ENCODE results near the gene FAM237A.

The FAM237A gene

GRCh38 chr2:206692971-206693370 lies 50.7 kb downstream of the FAM237A start:
- DNase-seq (ENCODE audit: low spot score): no peak

DNA sequence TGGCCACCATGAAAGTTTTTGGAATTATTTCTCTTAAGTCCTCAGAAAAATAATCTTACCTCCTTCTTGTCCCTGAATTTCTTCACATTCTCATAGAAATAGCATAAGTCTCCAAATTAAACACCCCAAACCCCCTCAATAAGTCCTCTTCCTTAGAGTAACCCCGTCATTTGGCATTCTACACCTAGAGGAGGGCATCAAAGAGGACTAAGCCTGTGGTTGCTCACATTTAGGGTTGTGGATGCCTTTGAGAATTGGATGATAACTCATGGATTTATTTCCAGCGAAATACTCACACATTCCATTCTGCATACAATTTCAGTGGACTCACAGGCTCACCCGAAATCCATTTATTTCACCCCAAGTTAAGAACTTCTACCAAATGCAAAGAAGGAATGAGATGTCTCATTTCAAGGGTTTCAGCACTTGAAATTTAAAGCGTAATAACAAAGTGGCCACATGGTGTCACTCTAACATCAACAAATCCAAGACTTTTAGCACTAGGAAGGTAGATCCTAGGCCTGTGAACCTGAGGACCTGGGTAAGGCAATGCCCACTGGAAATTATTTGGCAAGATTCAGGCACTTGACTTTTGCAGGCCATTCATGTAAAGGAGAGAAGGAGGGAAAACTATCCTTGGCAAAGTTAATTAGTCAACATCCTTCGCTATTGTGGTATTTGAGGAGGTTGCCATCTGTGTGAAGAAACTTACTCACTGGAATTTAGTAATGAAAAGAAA lies 51.3 kb downstream of the FAM237A start:
- DNase-seq (ENCODE audit: low spot score): peak; percentile 72

GRCh38 chr2:206696910-206697309 lies 54.6 kb downstream of the FAM237A start:
- no peak for DNase-seq (ENCODE audit: low spot score)

DNA sequence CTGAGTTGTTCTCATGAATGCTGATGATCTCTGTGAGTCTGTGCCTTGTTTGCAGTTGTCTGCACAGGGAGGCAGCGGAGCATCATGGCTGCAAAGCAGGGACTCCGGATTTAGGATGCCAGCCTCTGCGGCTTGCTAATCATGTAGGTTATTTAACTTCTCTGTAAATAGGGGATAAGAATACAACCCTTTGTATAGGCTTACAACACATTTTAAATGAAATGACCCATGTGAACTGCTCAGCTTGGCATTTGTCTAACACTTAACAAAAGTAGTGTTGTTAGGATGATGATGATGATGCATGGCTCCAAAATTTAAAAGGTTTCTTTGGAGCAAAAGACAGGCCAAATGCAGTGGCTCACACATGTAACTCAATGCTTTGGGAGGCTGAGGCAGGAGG lies 56.5 kb downstream of the FAM237A start:
- DNase-seq (ENCODE audit: low spot score): no peak

All from RKO (cell line).